Gastrocnemius medialis (tissue), 4 donors: ENCODE data around the gene SIT1.

ENCODE experiments used
- CTCF ChIP-seq, 5 experiments: fragments of 450-650 bp in 3 of 5; fragments of 200-600 bp in 2 of 5; sonication (generic) in 2 of 5; IDR thresholded peaks in 4 of 5; conservative IDR thresholded peaks in 1 of 5; 1 replicate in 4 of 5; 2 replicates in 1 of 5; pipeline ENCODE4 v1.5.1; 2016 to 2019; ENCODE audit warnings: antibody characterized with exemption in 5 of 5, mild to moderate bottlenecking in 3 of 5, moderate library complexity in 3 of 5
- POLR2A ChIP-seq, 2 donors: fragments of 450-650 bp; IDR thresholded peaks; one replicate each; pipeline ENCODE4 v1.6.1; 2017; ENCODE audit warnings: antibody characterized with exemption in 2 of 2, mild to moderate bottlenecking in 2 of 2, moderate library complexity in 2 of 2

DNA sequence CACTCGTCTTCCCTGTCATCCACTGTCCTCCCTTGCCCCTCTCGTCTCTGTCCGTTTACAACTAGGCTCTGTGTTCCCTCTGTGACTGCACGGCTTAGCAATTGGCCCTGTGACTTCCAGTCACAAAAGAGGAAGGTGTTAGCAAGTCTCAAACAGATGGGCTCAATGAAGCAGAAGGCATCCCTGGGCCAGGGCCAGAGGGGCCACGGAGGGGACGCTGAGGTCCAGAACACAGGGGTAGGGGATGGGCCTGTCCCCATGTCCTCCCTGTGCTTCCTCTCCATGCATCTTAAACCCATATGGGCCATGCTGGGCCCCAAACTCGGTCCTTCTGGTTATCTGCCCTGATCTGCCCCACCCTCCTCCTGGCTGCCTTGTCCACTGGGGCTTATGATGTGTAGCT lies 32.4 kb downstream of the SIT1 start, which contains the start of gene CD72:
- TF ChIP-seq POLR2A (IDR thresholded peaks at IDR 0.05) (no peak), CTCF (IDR thresholded peaks at IDR 0.05 in 4 of 5, conservative IDR thresholded peaks at IDR 0.05 in 1 of 5) (no peak)
